ENCODE measurements around the gene LGALS12.
"Not testable (repeated sequence)": the region's sequence is repeated elsewhere in the genome, so short reads cannot be mapped to it uniquely, and the experiment has no call there.

LGALS12 gene

GRCh38 chr11:63506876-63507275 is 992 bp downstream of the LGALS12 start:
- DNase-seq: no peak

GRCh38 chr11:63507511-63507910 is 1.6 kb downstream of the LGALS12 start:
- no peak for DNase-seq

GRCh38 chr11:63508009-63508408 is 2.1 kb downstream of the LGALS12 start:
- DNase-seq: peak; percentile 78

GRCh38 chr11:63508745-63509144 is 2.9 kb downstream of the LGALS12 start:
- peak; percentile 46 for DNase-seq

- peak; percentile 47 for DNase-seq
Measured at GRCh38 chr11:63510360-63511047, 4.6 kb downstream of the LGALS12 start.

- peak; percentile 42 for DNase-seq
Measured at GRCh38 chr11:63511048-63511748, 5.3 kb downstream of the LGALS12 start.

- peak; percentile 27 for DNase-seq
Measured at GRCh38 chr11:63512816-63513215, 6.9 kb downstream of the LGALS12 start.

GRCh38 chr11:63516109-63516508 is 10.2 kb downstream of the LGALS12 start:
- DNase-seq: peak; percentile 43

GRCh38 chr11:63517156-63517555 is 11.3 kb downstream of the LGALS12 start:
- DNase-seq: peak; percentile 10

GRCh38 chr11:63518548-63518947 is 12.7 kb downstream of the LGALS12 start:
- no peak for DNase-seq

GRCh38 chr11:63520606-63521170 is 14.8 kb downstream of the LGALS12 start:
- peak; percentile 7 for DNase-seq

- no peak for DNase-seq
Measured at GRCh38 chr11:63521896-63522295, 16.0 kb downstream of the LGALS12 start.

GRCh38 chr11:63523151-63523550 is 17.3 kb downstream of the LGALS12 start:
- no peak for DNase-seq

GRCh38 chr11:63527667-63528066 is 21.8 kb downstream of the LGALS12 start:
- no peak for DNase-seq

- DNase-seq: not testable (repeated sequence)
Measured at GRCh38 chr11:63528156-63528555, 22.3 kb downstream of the LGALS12 start.

GRCh38 chr11:63528729-63529278 is 22.9 kb downstream of the LGALS12 start:
- not testable (repeated sequence) for DNase-seq

GRCh38 chr11:63529373-63529772 is 23.5 kb downstream of the LGALS12 start:
- not testable (repeated sequence) for DNase-seq

GRCh38 chr11:63530021-63530420 is 24.1 kb downstream of the LGALS12 start:
- no peak for DNase-seq

- peak; percentile 75 for DNase-seq
Measured at GRCh38 chr11:63531074-63531792, 25.3 kb downstream of the LGALS12 start.

GRCh38 chr11:63532117-63532516 is 26.2 kb downstream of the LGALS12 start:
- DNase-seq: no peak

- DNase-seq: peak; percentile 72
Measured at GRCh38 chr11:63532799-63533475, 27.1 kb downstream of the LGALS12 start.

- DNase-seq: no peak
Measured at GRCh38 chr11:63534076-63534475, 28.2 kb downstream of the LGALS12 start.
